Activated gamma-delta T cell treated with Interleukin-2 at 50 U/mL for 16 hours (primary cell): ENCODE results near the gene CDKL5.

Source experiments
- DNase-seq: peaks from one replicate; pipeline ENCODE4 v3.0.0-alpha.2; 2020

Gene CDKL5

GRCh38 chrX:18461431-18461830 is 36.0 kb downstream of the CDKL5 start:
- no peak for DNase-seq

DNA sequence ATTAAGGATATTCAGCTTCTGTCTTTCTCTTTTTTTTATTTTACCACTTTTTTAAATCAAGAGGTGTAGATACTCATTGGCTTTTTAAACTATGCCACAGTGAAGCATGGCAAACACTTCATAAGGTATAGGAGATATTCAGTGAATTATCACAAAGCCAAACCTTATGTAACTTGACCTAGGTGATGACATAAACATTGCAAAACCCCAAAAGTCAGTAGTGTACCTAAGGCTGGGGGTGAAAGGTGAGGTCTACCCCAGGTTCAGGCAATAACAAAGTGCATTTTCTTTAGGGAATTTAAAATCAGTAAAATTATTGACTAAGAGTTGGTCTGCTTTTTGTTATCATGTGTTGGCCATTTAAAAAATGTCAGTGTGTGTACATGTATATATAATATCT is 39.1 kb downstream of the CDKL5 start:
- DNase-seq: no peak

- DNase-seq: no peak
Measured at GRCh38 chrX:18465051-18465450, 39.6 kb downstream of the CDKL5 start.

GRCh38 chrX:18468599-18468998 is 43.2 kb downstream of the CDKL5 start:
- DNase-seq: no peak

DNA sequence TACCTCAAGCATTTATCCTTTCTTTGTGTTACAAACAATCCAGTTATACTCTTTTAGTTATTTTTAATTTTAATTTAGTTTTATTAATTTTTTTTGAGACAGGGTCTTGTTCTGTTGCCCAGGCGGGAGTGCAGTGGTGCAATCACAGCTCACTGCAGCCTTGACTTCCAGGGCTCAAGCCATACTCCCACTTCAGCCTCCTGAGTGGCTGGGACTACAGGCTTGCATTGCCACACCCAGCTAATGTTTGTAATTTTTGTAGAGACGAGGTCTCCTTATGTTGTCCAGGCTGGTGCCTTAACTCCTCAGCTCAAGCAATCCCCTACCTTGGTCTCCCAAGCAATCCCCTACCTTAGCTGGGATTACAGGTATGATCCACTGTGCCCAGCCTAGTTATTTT is 45.9 kb downstream of the CDKL5 start:
- no peak for DNase-seq

GRCh38 chrX:18490806-18491555 is 65.6 kb downstream of the CDKL5 start:
- DNase-seq: no peak

- no peak for DNase-seq
Measured at GRCh38 chrX:18491587-18492340, 66.4 kb downstream of the CDKL5 start.

DNA sequence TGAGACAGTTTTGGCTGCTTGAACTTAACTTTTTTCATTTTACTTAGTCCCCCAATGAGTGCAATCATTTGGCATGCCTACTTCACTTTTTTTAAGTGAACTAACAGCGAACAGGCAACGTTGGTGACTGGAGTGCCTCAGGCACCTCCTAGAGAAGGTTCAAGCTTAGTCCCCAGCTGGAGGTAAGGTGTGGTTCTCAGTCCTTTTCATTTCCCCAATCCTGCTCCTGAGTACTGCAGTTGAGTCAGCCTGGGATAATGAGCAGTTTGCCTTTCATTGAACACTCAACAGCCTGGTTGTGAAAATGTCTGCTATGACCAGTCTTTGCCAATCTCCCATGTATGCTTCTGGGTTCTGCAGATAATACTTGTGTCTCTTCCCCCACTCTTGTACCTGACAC is 109.5 kb downstream of the CDKL5 start:
- no peak for DNase-seq

- DNase-seq: no peak
Measured at GRCh38 chrX:18537068-18537467, 111.7 kb downstream of the CDKL5 start.

DNA sequence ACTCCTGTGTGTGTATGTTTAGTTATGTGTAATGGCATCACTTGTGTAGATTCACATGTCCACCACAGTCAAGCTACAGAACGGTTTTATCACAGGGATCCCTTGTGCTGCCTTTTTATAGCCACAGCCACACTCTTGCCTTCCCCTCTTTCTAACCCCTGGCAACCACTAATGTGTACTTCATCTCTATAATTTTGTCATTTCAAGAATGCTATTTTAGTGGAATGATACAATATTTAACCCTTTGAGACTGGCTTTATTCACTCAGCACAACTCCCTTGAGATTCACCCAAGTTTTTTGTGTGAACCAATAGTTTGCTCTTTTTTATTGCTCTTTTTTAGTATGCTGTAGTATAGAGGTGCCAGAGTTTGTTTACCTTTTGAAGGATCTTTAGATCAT is 112.1 kb downstream of the CDKL5 start:
- DNase-seq: no peak

DNA sequence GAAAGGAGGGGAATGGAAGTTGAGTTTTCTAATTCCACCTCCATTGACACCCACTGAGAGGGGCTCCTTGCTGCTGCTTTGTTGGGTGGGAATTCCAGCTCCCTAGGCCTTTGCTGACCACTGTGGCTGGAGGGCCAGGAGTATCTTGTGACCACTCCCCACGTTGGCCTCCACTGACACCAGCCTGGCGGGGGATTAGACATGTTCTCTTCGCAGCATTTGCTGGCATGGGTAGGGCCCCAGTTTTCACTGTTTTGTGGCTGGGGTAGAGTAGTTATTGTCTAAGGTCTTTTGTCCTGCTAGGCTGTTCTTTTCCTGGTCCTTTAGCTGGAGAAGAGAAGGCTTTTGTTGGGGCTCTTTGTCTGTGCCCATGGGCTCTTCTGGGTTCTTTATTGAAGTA is 116.7 kb downstream of the CDKL5 start:
- DNase-seq: no peak

GRCh38 chrX:18542905-18543304 is 117.5 kb downstream of the CDKL5 start:
- no peak for DNase-seq

DNA sequence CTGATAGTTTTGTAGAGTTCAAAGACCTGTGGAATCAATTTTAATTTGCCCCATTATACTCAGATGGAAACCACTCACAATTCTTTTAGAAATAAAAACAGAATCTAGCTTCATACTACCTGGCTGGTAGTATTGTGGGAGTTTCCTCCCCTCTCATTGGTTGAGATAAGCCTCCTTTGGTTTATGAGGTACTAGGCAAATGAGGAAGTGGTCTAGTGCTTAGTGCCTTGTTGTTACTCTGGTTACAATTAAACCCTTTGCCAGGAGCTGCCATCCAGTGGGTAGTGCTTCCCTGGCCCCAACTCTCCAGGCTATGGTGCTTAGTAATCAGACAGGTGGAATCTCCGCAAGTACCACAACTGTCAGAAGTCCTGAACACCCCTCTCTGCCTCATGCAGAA is 118.3 kb downstream of the CDKL5 start:
- no peak for DNase-seq

- DNase-seq: no peak
Measured at GRCh38 chrX:18545771-18546170, 120.4 kb downstream of the CDKL5 start.

DNA sequence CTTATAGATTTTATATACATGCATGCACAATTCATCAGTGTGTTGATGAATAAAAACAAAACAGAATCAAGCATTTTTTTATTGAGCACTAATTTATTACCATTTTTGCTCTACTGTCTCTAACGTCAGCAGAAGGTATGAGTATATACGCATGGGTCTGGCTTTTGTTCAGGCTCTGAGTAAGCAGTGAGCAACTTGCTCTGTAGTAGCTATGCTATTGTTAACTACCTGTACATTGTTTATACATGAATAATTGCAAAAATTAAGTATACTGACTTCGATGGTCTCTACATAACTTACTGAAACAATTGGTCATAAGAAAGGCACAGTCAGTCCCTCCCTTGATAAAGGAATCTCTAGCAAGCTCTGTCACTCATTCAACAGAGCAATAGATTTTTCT is 123.6 kb downstream of the CDKL5 start:
- no peak for DNase-seq

GRCh38 chrX:18549643-18550042 is 124.2 kb downstream of the CDKL5 start:
- no peak for DNase-seq

GRCh38 chrX:18557879-18558278 is 132.5 kb downstream of the CDKL5 start:
- DNase-seq: no peak

DNA sequence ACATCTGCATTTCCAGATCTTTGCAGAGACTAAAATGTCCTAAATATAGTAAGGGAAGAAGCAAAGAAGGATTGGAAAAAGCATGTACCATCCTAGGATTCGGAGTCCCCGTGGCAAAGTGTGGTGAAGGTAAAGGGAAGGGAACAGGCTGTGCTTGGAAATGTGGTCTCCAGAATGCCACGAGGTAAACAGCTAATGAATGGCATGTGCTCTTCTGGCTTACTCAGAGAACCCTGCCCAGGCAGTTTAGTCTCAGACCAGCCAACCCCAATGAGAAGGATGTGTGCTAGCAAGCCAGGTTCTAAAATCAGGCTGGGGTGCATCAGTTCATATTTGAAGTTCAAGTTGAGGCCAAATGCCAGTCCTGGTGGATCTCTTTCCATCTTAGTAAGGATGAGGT is 133.4 kb downstream of the CDKL5 start:
- no peak for DNase-seq

GRCh38 chrX:18561020-18561419 is 135.6 kb downstream of the CDKL5 start:
- no peak for DNase-seq

GRCh38 chrX:18565727-18566126 is 140.3 kb downstream of the CDKL5 start:
- DNase-seq: no peak

- DNase-seq: no peak
Measured at GRCh38 chrX:18566748-18567147, 141.3 kb downstream of the CDKL5 start.

DNA sequence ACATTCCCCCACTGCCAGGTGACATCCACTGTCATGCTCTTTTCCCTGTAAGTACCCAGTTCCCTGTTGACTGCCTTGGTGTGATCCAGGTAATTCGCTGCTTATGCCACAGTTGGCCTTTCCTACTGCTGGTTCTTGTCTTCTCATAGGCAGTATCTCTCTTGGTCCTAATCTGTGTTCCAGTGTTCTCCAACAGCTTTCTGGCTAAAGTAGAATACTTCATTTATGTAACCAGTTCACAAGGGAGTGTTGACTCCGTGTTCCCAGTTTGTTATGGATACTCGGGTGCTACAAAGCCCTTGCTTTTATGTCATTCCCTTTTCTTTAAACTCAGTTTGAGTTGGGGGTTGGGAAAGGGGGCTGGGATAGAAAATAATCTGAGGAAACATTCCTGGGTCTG is 148.1 kb downstream of the CDKL5 start:
- no peak for DNase-seq

- no peak for DNase-seq
Measured at GRCh38 chrX:18574591-18574990, 149.2 kb downstream of the CDKL5 start.

- DNase-seq: no peak
Measured at GRCh38 chrX:18575744-18576143, 150.3 kb downstream of the CDKL5 start.

GRCh38 chrX:18577400-18577799 is 152.0 kb downstream of the CDKL5 start:
- no peak for DNase-seq
